ENCODE measurements around the gene SENP7. TPM values are rescaled to one million over a fixed set of nuclear protein-coding genes. Genes with fewer than 3 reads are reported as not detected.

SENP7 gene
- polyA plus RNA-seq, 1 of the 3 experiments (the other 2 are of a cell fraction): 2.7 TPM

DNA sequence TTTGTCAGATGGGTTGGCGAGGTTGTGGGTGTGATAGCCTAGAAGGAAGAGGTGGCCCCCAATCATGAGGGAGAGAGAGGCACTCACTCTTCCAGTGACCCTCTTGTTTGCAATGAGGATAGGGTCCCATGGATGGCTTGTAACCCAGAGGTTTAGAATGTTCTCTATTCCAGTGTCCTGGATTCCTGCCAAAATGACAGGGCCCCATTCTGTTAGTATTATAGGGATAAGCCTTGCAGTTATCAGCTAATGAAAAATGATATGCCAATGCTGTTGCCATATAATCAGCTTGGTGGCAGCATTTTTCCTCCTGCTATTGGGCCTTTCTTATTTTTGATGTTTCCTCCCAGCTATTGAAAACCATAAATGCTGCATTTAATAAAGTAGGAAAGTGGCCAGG lies 23.3 kb upstream of the SENP7 start:
- Histone ChIP-seq H3K79me2 (ENCODE audit: insufficient read depth) (no peaks in the 10 kb centered on the region), H4K20me1 (ENCODE audit: insufficient read depth) (no peaks in the 10 kb centered on the region), H3K27ac (ENCODE audit: low read depth in 2 of 2, low read length in 1 of 2) (no peak overlapping the region), H3K4me3 (ENCODE audit: low read depth in 2 of 2, low read length in 1 of 2) (no peak overlapping the region), H2AFZ (ENCODE audit: low read depth) (no peak overlapping the region), H3F3A (replicated peaks; ENCODE audit: insufficient read depth) (peaks cover 4% of the 10 kb centered on the region), H3K9me3 (no peaks in the 10 kb centered on the region), H3K36me3 (replicated peaks in 1 of 2; ENCODE audit: control insufficient read depth in 1 of 2, insufficient read depth in 2 of 2, low read length in 1 of 2) (no peaks in the 10 kb centered on the region), H3K4me1 (ENCODE audit: control insufficient read depth in 1 of 2, insufficient read depth in 2 of 2, low read depth in 1 of 2, low read length in 1 of 2) (no peaks in the 10 kb centered on the region; a peak in 1 of 4 replicates), H3K9ac (no peak overlapping the region), H3K27me3 (ENCODE audit: insufficient read depth) (no peaks in the 10 kb centered on the region), H3K9me2 (no peaks in the 10 kb centered on the region), H3K4me2 (no peak overlapping the region)
- WGBS (ENCODE audit: low lambda C conversion rate): 46% methylated on average over 1 of the region's 1 CpG
- no peak for TF ChIP-seq SIN3A (IDR thresholded peaks at IDR 0.05; ENCODE audit: borderline replicate concordance, low read depth, low read length)
- TF ChIP-seq TEAD4 (IDR thresholded peaks at IDR 0.05; ENCODE audit: borderline replicate concordance, insufficient read depth): no peak
- TF ChIP-seq, protein P1, sequence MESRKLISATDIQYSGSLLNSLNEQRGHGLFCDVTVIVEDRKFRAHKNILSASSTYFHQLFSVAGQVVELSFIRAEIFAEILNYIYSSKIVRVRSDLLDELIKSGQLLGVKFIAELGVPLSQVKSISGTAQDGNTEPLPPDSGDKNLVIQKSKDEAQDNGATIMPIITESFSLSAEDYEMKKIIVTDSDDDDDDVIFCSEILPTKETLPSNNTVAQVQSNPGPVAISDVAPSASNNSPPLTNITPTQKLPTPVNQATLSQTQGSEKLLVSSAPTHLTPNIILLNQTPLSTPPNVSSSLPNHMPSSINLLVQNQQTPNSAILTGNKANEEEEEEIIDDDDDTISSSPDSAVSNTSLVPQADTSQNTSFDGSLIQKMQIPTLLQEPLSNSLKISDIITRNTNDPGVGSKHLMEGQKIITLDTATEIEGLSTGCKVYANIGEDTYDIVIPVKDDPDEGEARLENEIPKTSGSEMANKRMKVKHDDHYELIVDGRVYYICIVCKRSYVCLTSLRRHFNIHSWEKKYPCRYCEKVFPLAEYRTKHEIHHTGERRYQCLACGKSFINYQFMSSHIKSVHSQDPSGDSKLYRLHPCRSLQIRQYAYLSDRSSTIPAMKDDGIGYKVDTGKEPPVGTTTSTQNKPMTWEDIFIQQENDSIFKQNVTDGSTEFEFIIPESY (IDR thresholded peaks at IDR 0.05; ENCODE audit: borderline replicate concordance, low read depth): no peak
- TF ChIP-seq GATA2 (CRISPR knock-in tag; IDR thresholded peaks at IDR 0.05): no peak
- TF ChIP-seq, protein P2, sequence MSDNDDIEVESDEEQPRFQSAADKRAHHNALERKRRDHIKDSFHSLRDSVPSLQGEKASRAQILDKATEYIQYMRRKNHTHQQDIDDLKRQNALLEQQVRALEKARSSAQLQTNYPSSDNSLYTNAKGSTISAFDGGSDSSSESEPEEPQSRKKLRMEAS (IDR thresholded peaks at IDR 0.05; ENCODE audit: low read depth): no peak
- TF ChIP-seq, protein P3, sequence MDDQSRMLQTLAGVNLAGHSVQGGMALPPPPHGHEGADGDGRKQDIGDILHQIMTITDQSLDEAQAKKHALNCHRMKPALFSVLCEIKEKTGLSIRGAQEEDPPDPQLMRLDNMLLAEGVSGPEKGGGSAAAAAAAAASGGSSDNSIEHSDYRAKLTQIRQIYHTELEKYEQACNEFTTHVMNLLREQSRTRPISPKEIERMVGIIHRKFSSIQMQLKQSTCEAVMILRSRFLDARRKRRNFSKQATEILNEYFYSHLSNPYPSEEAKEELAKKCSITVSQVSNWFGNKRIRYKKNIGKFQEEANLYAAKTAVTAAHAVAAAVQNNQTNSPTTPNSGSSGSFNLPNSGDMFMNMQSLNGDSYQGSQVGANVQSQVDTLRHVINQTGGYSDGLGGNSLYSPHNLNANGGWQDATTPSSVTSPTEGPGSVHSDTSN (IDR thresholded peaks at IDR 0.05): no peak
- TF ChIP-seq POLR2AphosphoS5 (IDR thresholded peaks at IDR 0.05; ENCODE audit: low read depth, low read length): no peak
- TF ChIP-seq RCOR1 (IDR thresholded peaks at IDR 0.05; ENCODE audit: low read length): no peak
- TF ChIP-seq TCF12 (IDR thresholded peaks at IDR 0.05): no peak
- no peak for TF ChIP-seq MXI1 (IDR thresholded peaks at IDR 0.05; ENCODE audit: low read depth, low read length)
- no peak for TF ChIP-seq SMC3 (IDR thresholded peaks at IDR 0.05; ENCODE audit: low read depth, low read length)
- TF ChIP-seq, protein P4, sequence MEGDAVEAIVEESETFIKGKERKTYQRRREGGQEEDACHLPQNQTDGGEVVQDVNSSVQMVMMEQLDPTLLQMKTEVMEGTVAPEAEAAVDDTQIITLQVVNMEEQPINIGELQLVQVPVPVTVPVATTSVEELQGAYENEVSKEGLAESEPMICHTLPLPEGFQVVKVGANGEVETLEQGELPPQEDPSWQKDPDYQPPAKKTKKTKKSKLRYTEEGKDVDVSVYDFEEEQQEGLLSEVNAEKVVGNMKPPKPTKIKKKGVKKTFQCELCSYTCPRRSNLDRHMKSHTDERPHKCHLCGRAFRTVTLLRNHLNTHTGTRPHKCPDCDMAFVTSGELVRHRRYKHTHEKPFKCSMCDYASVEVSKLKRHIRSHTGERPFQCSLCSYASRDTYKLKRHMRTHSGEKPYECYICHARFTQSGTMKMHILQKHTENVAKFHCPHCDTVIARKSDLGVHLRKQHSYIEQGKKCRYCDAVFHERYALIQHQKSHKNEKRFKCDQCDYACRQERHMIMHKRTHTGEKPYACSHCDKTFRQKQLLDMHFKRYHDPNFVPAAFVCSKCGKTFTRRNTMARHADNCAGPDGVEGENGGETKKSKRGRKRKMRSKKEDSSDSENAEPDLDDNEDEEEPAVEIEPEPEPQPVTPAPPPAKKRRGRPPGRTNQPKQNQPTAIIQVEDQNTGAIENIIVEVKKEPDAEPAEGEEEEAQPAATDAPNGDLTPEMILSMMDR (IDR thresholded peaks at IDR 0.05): no peak
- TF ChIP-seq, protein P5, sequence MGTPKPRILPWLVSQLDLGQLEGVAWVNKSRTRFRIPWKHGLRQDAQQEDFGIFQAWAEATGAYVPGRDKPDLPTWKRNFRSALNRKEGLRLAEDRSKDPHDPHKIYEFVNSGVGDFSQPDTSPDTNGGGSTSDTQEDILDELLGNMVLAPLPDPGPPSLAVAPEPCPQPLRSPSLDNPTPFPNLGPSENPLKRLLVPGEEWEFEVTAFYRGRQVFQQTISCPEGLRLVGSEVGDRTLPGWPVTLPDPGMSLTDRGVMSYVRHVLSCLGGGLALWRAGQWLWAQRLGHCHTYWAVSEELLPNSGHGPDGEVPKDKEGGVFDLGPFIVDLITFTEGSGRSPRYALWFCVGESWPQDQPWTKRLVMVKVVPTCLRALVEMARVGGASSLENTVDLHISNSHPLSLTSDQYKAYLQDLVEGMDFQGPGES (IDR thresholded peaks at IDR 0.05; ENCODE audit: low read depth, low read length): no peak
- TF ChIP-seq, protein P6, sequence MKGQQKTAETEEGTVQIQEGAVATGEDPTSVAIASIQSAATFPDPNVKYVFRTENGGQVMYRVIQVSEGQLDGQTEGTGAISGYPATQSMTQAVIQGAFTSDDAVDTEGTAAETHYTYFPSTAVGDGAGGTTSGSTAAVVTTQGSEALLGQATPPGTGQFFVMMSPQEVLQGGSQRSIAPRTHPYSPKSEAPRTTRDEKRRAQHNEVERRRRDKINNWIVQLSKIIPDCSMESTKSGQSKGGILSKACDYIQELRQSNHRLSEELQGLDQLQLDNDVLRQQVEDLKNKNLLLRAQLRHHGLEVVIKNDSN (IDR thresholded peaks at IDR 0.05; ENCODE audit: borderline replicate concordance, low read depth): no peak
- no peak for TF ChIP-seq RXRA (IDR thresholded peaks at IDR 0.05; ENCODE audit: borderline replicate concordance, low read depth)
- ChIA-PET CTCF (interaction anchor here (1.1 kb wide), 1 partner anchor 14 kb away, joined by 3 read pairs; no protein-coding TSS in a partner anchor), POLR2A (no interaction called here)
- DNase-seq: no peak

All from SK-N-SH (cell line).